Heart left ventricle (tissue), 13 donors: Measurements from ENCODE around the gene LBX2.

Experiments used
- CTCF ChIP-seq, 12 donors: fragments of 200-600 bp; sonication (generic) in 4 of 12; IDR thresholded peaks; one replicate each; pipeline versions ENCODE4 v1.5.0 to v1.8.0; 2018 to 2022; ENCODE audit warnings: antibody characterized with exemption in 12 of 12, mild to moderate bottlenecking in 5 of 12
- POLR2A ChIP-seq, 2 donors: fragments of 450-650 bp; IDR thresholded peaks; one replicate each; pipeline ENCODE4 v1.6.1; 2017; ENCODE audit warnings: antibody characterized with exemption in 2 of 2, mild to moderate bottlenecking in 2 of 2, moderate library complexity in 2 of 2
- donor health status: ischemic (EF 13 %, LVEDD 7.1; RV severe dilation, severe dysfunction).
- donor health status: DM: no; HTN: yes; CAD: no.
- donor health status: DM: no; HTN: no; CAD: no.
- donor health status: ischemic (EF 25% LVEDD 6.9; RV normal size, moderate dysfunction).
- donor health status: ischemic (EF 25% LVEDD 5.7; RV mildly dilated, moderate dysfunction).
- donor health status: ischemic (EF 35%, LVEDD 5.7; RV mildly dilated, moderate dysfunction).
- donor health status: nonischemic (EF 11% LVEDD 7.7; RV severe dilation, severe dysfunction).
- donor health status: DM: yes; HTN: yes; CAD: no.
- donor health status: PGD.
- donor health status: ischemic (EF 29% LVEDD 5.4; RV normal size, mild dysfunction).
- donor health status: nonischemic (EF 23%, LVEDD 6.1; RV moderate dilation, normal function).

- TF ChIP-seq CTCF (IDR thresholded peaks at IDR 0.05) (no peak), POLR2A (IDR thresholded peaks at IDR 0.05) (no peak)
Measured at GRCh38 chr2:74501335-74502071, 2.1 kb upstream of the LBX2 start.
